ENCODE results near the gene BAIAP2.
"Not testable (repeated sequence)": the region's sequence is repeated elsewhere in the genome, so short reads cannot be mapped to it uniquely, and the experiment has no call there.

DNA sequence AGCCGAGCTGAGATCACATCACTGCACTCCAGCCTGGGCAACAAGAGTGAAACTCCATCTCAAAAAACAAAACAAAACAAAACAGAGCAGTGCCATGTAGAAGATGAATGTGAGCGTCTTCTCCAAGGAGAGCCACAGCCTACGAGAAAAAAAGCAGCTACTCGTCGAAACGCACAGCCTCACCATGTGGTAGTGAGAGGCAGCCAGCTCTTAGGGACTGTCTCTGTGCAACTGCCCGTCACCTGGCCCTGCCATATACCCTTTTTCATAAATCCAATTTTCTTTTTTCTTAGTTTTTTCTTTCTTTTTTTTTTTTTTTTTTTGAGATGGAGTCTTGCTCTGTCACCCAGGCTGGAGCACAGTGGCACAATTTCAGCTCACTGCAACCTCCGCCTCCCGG lies 119.1 kb downstream of the BAIAP2 start:
- not testable (repeated sequence) for TF ChIP-seq POLR2AphosphoS5, EP300 (IDR thresholded peaks at IDR 0.05)
